ENCODE measurements around the gene NLRP1. TPM values are rescaled to one million over a fixed set of nuclear protein-coding genes. Genes with fewer than 3 reads are reported as not detected.

NLRP1 gene
- total RNA-seq, 1 experiment from 2014 or later: 33.5 TPM

- Mint-ChIP-seq H3K36me3 (ENCODE audit: insufficient read depth, unreplicated experiment) (peaks cover under 1% of the 10 kb centered on the region), H3K4me3 (ENCODE audit: unreplicated experiment) (no peak overlapping the region), H3K4me1 (ENCODE audit: insufficient read depth, unreplicated experiment) (no peaks in the 10 kb centered on the region), H3K27ac (ENCODE audit: low read depth, unreplicated experiment) (no peak overlapping the region), H3K9me3 (ENCODE audit: unreplicated experiment) (no peaks in the 10 kb centered on the region), H3K27me3 (ENCODE audit: insufficient read depth, unreplicated experiment) (peaks cover 93% of the 10 kb centered on the region)
- POLR2A ChIA-PET: no interaction called here
- intact Hi-C loops (cut with micrococcal nuclease): no loop called here
- TF ChIP-seq, protein P1, sequence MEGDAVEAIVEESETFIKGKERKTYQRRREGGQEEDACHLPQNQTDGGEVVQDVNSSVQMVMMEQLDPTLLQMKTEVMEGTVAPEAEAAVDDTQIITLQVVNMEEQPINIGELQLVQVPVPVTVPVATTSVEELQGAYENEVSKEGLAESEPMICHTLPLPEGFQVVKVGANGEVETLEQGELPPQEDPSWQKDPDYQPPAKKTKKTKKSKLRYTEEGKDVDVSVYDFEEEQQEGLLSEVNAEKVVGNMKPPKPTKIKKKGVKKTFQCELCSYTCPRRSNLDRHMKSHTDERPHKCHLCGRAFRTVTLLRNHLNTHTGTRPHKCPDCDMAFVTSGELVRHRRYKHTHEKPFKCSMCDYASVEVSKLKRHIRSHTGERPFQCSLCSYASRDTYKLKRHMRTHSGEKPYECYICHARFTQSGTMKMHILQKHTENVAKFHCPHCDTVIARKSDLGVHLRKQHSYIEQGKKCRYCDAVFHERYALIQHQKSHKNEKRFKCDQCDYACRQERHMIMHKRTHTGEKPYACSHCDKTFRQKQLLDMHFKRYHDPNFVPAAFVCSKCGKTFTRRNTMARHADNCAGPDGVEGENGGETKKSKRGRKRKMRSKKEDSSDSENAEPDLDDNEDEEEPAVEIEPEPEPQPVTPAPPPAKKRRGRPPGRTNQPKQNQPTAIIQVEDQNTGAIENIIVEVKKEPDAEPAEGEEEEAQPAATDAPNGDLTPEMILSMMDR (IDR thresholded peaks at IDR 0.05; ENCODE audit: unreplicated experiment): no peak
- no TSS peak for BruUV-seq (replicated peaks)
- CTCF ChIA-PET: interaction anchor here (0.6 kb wide), 1 partner anchor 638 kb away, joined by 4 read pairs; no protein-coding TSS in a partner anchor
- DNase-seq (ENCODE audit: unreplicated experiment): no peak
These were observed 15.7 kb upstream of the NLRP1 start for GRCh38 chr17:5600041-5600440.

DNA sequence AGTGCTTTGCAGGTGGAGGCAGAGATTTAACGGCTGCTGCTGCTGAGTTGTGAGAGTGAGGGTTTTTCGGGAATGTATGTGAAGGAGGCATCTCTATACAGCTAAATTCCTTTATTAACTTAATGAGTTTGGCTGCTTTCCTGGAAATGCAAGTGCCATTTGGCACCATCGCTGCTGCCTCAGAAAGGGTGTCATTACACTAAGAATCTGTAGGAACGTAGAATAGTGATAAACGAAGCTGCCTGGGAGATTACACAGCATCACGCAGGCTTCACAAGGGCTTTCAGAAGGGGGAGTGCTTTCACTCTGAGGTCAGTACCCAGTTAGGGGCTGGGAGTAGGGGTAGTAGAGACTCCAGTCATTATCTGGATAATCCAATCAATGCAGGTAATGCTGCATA lies 14.1 kb upstream of the NLRP1 start:
- ChIA-PET CTCF (interaction anchor here (0.5 to 0.7 kb wide), 2 partner anchors 452 to 824 kb away, joined by 3 to 5 read pairs; no protein-coding TSS in a partner anchor), POLR2A (no interaction called here)
- no peaks in the 10 kb centered on the region for H3K36me3 Mint-ChIP-seq (ENCODE audit: insufficient read depth, unreplicated experiment)
- H3K9me3 Mint-ChIP-seq (ENCODE audit: unreplicated experiment): no peaks in the 10 kb centered on the region
- TF ChIP-seq, protein P1 (IDR thresholded peaks at IDR 0.05; ENCODE audit: unreplicated experiment): no peak
- no peak for DNase-seq (ENCODE audit: unreplicated experiment)
- H3K27ac Mint-ChIP-seq (ENCODE audit: low read depth, unreplicated experiment): no peak overlapping the region
- H3K27me3 Mint-ChIP-seq (ENCODE audit: insufficient read depth, unreplicated experiment): peaks cover 95% of the 10 kb centered on the region
- intact Hi-C loops (cut with micrococcal nuclease): no loop called here
- no peaks in the 10 kb centered on the region for H3K4me1 Mint-ChIP-seq (ENCODE audit: insufficient read depth, unreplicated experiment)
- H3K4me3 Mint-ChIP-seq (ENCODE audit: unreplicated experiment): no peak overlapping the region
- BruUV-seq (replicated peaks): no TSS peak

DNA sequence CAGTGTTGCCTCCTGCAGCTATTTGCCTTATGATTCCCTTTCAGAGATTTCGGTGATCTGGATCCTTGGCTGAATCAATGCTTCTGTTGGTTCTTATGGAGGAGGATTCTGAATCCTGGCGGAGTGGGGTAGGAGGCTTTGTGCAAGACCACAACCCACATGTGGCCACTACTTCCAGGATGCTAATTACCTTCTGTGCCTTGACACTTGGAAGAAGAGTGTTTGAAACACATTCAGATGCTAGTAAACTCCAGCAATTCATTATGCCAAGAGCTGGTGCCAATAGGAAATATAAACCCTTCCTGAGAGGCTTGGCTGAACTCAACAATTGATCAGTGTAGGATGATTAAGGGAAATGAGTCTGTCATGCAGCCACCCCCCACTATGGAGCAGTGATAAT lies 12.1 kb upstream of the NLRP1 start:
- TF ChIP-seq, protein P1 (IDR thresholded peaks at IDR 0.05; ENCODE audit: unreplicated experiment): no peak
- BruUV-seq (replicated peaks): no TSS peak

GRCh38 chr17:5595831-5596230 lies 11.5 kb upstream of the NLRP1 start:
- H3K4me3 Mint-ChIP-seq (ENCODE audit: unreplicated experiment): no peak overlapping the region
- H3K4me1 Mint-ChIP-seq (ENCODE audit: insufficient read depth, unreplicated experiment): no peaks in the 10 kb centered on the region
- POLR2A ChIA-PET: no interaction called here
- H3K36me3 Mint-ChIP-seq (ENCODE audit: insufficient read depth, unreplicated experiment): no peaks in the 10 kb centered on the region
- intact Hi-C loops (cut with micrococcal nuclease): no loop called here
- no peaks in the 10 kb centered on the region for H3K9me3 Mint-ChIP-seq (ENCODE audit: unreplicated experiment)
- TF ChIP-seq, protein P1 (IDR thresholded peaks at IDR 0.05; ENCODE audit: unreplicated experiment): no peak
- no peak overlapping the region for H3K27ac Mint-ChIP-seq (ENCODE audit: low read depth, unreplicated experiment)
- BruUV-seq (replicated peaks): no TSS peak
- DNase-seq (ENCODE audit: unreplicated experiment): no peak
- H3K27me3 Mint-ChIP-seq (ENCODE audit: insufficient read depth, unreplicated experiment): peaks cover 70% of the 10 kb centered on the region
- CTCF ChIA-PET: interaction anchor here (0.7 to 1.6 kb wide), 2 partner anchors 684 to 829 kb away, joined by 3 to 7 read pairs; no protein-coding TSS in a partner anchor

More for the DNA sequence above, 12.1 kb upstream of the NLRP1 start:
- Mint-ChIP-seq H3K9me3 (ENCODE audit: unreplicated experiment) (no peaks in the 10 kb centered on the region), H3K36me3 (ENCODE audit: insufficient read depth, unreplicated experiment) (no peaks in the 10 kb centered on the region), H3K4me3 (ENCODE audit: unreplicated experiment) (no peak overlapping the region), H3K27ac (ENCODE audit: low read depth, unreplicated experiment) (no peak overlapping the region), H3K4me1 (ENCODE audit: insufficient read depth, unreplicated experiment) (no peaks in the 10 kb centered on the region), H3K27me3 (ENCODE audit: insufficient read depth, unreplicated experiment) (peaks cover 76% of the 10 kb centered on the region)
- DNase-seq (ENCODE audit: unreplicated experiment): no peak
- intact Hi-C loops (cut with micrococcal nuclease): no loop called here
- ChIA-PET CTCF (no interaction called here), POLR2A (no interaction called here)

Measured in MCF 10A (cell line).